Endothelial cell of hepatic sinusoid (primary cell): Measurements from ENCODE around the gene SPG7.
"Not testable (repeated sequence)": the region's sequence is repeated elsewhere in the genome, so short reads cannot be mapped to it uniquely, and the experiment has no call there.

ENCODE experiments used
- in situ Hi-C: cut with HindIII; loops from 2 replicates; pipeline ENCODE4 v1.10.0; 2017; ENCODE audit warnings: low sequenced_read_pairs

SPG7 gene

DNA sequence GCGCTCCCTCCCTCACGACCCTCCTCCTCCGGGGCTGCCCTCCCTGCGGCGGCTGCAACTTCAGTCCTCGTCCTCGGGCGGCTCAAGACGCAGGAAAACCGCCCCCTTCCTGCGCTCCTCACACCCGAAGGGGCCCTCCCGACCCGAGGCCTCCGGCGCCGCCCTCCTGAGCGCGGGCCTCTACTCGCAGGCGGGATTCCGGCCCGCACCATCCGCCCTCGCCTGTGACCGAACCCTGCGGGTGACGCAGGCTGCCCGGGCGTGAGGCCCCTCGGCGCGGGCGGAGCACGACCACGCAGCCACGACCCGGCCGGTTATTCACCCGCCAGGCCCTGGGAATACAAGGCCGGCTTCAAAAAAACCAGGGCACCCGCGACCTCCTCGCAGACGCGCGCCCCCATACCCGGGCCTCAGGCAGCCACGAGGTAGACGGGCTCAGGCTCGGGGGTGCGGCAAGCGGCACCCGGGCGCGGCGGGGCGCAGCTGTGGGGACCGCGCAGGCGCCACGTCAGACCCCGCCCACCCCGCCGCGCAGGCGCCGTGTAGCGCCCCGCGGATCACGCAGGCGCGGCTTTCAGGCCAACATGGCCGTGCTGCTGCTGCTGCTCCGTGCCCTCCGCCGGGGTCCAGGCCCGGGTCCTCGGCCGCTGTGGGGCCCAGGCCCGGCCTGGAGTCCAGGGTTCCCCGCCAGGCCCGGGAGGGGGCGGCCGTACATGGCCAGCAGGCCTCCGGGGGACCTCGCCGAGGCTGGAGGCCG, at the start of gene SPG7:
TSS of gene SPG7 (plus strand) at position 570 of the 757 bp plus-strand sequence. CDS start at position 585, 15 bp downstream.
- in situ Hi-C loops, result loop anchor here (5.0 kb wide), 4 partner anchors 44 to 291 kb away; partner anchors contain the start of genes CDK10 and ZNF778

DNA sequence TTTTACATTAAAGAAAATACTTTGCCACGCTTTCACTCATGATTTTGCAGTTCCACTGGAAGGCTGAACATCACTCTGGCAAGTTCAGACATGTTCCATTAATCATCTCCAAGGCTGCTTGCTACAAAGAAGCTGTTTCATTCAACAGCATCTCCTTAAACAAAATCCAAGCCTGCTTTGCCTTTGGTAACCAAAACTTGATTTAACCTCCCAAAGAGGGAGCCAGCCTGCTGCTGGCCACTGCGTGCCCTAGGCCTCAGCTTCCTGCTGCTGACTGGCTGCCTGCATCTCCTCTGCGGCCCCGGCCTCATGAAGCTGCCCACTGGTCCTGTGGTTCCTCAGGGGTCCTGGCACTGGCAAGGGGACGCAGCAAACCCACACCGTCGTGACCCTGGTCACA, 49.7 kb upstream of the SPG7 start:
- in situ Hi-C loops, result no loop called here

DNA sequence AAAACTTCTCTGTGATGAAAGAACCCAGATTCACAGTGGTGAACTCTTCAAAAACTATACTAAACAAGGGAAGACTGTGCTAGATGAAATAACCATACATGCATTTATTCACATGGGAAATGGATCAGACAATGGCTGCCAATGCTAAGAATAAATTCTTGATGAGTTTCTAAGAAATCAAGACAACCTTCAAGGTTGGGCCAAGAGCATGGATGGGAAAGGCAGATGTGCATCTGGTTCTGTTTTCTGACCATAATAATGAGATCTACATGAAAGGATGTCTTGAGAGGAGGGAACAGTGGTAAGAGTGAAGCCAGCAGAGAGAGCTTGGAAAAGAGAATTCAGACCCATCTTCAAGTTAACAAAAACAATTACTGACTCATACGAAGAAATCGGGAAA, 49.2 kb upstream of the SPG7 start:
- in situ Hi-C loops, result no loop called here

DNA sequence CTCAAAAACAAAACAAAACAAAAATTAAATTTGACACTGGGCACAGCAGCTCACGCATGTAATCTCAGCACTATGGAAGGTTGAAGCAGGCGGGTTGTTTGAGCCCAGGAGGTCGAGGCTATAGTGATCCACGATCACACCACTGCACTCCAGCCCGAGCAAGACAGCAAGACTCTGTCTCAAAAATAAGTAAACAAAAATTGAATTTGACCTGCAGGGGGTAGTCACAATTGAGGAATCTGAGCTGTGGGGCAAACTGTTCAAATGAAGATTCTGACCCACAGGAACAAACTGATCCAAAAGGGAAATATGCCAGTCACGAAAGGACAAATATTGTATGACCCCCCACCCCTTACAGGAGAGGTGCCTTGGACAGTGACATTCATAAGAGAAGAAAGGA, 47.6 kb upstream of the SPG7 start:
- in situ Hi-C loops, result no loop called here

DNA sequence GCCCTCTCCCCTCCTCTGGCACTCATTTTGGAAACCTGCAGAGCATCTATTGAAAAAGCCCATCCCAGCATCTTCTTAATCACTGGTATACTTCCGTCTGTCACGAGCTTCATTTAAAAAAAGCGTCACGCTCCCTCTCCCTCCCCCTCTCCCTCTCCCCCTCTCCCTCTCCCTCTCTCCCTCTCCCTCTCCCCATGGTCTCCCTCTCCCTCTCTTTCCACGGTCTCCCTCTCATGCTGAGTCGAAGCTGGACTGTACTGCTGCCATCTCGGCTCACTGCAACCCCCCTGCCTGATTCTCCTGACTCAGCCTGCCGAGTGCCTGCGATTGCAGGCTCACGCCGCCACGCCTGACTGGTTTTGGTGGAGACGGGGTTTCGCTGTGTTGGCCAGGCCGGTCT, 46.3 kb upstream of the SPG7 start:
- in situ Hi-C loops, result not testable (repeated sequence)

DNA sequence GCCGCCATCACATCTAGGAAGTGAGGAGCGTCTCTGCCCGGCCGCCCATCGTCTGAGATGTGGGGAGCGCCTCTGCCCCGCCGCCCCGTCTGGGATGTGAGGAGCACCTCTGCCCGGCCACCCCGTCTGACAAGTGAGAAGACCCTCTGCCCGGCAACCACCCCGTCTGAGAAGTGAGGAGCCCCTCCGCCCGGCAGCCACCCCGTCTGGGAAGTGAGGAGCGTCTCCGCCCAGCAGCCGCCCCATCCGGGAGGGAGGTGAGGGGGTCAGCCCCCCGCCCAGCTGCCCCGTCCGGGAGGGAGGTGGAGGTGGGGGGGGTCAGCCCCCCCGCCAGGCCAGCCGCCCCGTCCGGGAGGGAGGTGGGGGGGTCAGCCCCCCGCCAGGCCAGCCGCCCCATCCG, 45.6 kb upstream of the SPG7 start:
- in situ Hi-C loops, result not testable (repeated sequence)

DNA sequence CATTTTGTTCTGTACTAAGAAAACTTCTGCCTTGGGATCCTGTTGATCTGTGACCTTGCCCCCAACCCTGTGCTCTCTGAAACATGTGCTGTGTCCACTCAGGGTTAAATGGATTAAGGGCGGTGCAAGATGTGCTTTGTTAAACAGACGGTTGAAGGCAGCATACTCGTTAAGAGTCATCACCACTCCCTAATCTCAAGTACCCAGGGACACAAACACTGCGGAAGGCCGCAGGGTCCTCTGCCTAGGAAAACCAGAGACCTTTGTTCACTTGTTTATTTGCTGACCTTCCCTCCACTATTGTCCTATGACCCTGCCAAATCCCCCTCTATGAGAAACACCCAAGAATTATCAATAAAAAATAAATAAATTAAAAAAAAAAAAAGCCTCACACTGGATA, 44.9 kb upstream of the SPG7 start:
- in situ Hi-C loops, result not testable (repeated sequence)

DNA sequence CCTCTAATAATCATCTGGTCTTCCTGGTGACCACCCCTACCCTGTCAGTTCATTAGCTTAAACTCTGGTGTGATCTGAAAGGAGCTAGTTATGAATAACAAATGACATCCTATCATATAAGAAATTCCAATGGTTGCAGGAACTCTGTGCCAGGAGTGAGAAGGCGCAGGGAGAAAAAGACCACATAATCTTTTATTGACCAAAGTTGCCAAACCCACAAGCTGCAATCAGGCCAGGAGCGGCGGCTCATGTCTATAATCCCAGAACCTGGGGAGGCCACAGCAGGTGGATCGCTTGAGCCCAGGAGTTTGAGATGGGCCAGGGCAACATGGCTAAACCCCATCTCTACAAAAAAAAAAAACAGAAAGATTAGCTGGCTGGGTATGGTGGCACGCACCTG, 41.3 kb upstream of the SPG7 start:
- in situ Hi-C loops, result no loop called here

DNA sequence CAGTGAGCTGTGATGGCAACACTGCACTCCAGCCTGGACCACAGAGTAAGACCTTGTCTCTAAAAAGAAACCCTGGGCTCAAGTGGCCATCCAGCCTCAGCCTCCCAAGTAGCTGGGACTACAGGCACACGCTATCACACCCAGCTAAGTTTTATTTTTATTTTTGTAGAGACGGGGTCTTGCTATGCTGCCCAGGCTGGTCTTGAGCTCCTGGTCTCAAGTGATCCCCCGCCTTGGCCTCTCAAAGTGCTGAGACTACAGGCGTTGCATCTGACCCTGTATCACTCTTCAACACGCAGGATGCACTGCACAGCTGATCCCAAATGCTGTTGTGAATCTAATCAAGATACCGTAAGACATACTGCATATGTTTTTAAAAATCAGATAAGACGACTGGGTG, 40.8 kb upstream of the SPG7 start:
- in situ Hi-C loops, result no loop called here

DNA sequence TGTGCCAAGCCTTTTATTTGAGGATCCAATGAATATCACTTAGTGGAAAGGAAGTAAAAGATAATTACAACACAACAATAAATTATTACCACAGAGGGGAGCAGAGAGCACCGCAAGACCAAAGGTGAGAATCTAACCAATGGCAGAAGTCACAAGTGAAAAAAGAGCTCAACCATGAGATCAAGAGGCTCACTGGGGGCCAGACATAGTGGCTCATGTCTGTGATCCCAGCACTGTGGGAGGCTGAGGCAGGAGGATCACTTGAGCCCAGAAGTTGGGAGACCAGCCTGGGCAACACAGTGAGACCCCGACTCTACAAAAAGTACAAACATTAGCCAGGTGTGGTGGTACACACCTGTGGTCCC, 35.5 kb upstream of the SPG7 start:
- in situ Hi-C loops, result no loop called here

DNA sequence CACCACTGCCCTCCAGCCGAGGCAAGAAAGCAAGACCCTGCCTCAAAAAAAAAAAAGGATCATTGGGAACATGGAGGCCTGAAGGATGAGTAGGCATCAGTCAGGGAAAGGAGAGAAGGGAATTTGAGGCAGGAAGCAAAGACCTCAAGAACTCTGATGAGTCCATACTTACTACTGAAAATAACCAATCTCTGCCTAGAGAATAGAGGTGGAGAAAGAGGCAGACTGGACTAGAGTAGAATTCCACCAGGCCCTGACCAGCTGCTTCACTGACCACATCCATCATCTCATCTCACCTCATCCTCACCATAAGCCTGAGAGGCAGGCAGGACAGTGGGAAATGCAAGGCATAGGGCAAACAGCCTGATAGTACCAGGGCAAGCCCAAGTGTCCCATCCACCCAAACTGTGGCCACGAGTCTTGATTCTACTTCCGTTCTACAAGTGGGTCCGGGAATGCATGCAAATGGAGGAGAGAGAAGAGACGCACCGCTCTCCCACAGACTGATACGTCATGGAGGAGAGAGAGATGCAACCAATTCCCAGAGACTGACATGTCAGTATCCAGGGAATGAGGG, 35.0 kb upstream of the SPG7 start:
- in situ Hi-C loops, result no loop called here

DNA sequence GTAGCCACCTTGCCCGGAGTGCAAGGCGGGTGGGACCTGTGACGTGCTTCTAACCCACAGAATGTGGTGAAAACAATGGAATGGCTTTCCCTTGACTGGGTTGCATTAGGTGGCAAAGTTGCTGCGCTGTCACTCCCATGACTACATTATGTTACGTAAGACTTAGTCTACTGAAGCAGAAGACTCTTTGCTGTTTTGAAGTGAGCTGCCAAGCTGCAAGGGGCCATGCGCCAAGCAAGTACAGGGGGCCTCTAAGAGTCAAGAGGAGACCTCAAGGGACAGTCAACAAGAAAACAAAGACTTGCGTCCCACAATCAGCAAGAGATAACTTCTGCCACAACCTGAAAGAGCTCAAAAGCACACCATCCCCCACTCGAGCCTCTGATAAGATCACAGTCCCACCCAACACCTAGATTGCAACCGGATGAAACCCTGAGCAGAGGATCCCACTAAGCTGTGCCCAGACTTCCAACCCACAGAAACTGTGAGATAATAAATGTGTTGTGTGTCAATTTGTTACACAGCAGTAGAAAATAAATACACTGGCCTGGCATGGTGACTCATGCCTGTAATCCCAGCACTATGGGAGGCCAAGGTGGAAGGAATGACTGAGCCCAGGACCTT, 34.3 kb upstream of the SPG7 start:
- in situ Hi-C loops, result no loop called here

DNA sequence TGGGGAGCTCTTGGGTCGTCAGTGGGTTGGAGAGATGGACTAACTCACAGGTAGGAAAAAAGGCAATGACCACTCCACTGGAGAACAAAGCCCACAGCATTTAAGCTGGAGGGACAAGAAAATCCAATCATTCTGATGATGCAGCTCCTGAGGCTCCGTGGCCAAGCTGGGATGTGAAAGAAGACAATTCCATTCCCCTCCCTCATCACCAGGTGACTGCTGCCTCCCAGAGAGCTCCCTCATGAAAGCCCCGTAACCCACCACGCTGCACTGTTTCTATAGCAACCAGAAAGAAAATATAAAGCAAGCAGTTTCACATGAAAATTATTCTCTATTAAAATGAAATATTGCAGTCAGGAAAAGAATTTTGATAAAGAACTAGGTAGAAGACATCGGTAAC, 33.1 kb upstream of the SPG7 start:
- in situ Hi-C loops, result no loop called here

DNA sequence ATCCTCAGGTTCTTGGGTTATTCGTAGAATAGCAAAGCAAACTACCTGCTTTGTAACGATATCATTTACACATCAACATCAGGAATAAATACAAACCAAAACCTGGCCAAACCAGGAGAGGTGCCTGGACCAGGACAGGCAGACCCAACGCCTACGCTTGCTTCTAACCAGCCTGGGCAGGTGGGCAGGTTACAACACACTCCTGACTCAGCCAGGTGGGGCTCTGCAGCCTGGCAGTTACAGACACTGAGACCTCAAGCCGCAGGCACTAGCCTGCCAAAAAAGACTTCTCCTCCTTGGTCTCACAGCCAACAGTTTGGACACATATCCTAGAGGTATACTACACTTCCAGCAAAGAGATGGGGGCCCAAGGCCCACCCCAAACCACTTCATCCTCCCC, 31.8 kb upstream of the SPG7 start:
- in situ Hi-C loops, result no loop called here

DNA sequence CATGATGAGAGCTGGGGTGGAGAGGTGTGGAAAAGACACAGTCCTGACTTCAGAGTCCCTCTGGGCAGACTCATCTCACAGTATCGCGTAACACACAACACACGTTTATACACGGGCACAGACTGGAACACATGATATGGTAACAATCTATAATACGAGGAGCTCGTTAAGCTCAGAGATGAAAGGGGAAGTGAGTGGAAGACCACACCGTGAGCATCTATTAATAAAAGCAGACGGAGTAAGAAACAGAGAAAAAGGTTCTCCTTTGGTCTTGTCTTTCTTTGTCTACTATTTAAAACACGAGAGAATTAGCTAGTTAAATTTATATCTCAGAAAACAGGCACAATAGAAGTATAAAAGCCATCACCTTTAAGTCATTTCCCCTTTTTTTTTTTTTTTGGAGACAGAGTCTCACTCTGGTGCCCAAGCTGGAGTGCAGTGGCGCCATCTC, 31.4 kb upstream of the SPG7 start:
- in situ Hi-C loops, result no loop called here

DNA sequence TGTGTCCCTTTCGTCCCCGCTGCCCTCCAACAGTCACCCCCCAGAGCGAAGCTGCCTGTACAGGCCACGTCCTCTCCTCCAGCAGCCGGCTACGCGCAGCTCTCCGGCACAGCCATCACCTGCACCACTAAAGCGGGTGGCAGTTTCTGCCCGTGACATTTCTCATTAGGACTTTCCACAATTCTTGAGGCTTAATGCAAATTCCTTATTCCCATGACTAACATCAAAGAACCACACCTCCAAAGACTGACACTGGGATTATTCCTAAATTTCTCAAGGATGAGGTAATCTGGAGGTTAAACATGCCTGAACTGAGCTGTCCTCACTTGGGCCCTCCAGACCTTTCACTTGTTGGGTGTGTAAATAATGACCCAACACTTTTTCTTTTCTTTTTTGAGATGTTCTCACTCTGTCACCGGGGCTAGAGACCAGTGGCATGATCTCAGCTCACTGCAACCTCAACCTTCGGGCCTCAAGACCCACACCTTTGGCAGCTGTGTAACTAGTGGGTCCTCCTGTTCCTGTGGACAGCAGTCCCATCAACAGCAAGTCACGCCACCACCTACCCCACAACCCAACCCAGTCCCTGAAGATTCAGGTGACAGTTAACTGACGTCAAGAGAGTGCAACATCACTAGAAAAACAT, 29.5 kb upstream of the SPG7 start:
- in situ Hi-C loops, result no loop called here

DNA sequence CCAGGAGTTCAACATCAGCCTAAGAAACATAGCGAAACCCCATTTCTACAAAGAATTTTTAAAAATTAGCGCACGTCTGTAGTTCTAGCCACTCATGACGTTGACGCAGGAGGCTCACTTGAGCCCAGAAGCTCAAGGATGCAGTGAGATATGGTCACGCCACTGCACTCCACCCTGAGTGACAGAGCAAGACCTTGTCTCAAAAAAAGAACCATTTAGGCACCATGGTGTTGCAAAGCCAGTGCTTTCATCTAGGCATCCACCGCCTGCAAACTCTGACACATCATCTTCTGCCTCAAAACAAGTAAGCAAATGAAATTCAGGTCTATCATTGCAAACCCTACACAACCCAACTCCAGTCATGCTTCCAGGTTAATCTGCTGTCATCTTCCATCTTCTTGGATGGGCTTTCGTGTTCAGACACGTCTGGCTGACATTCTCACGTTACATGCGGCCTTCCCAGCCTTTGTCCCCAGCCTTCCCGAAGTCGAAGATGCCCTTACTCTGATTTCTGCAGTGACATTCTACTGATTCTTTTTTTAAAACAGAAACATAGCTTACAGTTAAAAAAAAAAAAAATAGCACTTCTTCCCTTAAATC, 26.7 kb upstream of the SPG7 start:
- in situ Hi-C loops, result no loop called here

DNA sequence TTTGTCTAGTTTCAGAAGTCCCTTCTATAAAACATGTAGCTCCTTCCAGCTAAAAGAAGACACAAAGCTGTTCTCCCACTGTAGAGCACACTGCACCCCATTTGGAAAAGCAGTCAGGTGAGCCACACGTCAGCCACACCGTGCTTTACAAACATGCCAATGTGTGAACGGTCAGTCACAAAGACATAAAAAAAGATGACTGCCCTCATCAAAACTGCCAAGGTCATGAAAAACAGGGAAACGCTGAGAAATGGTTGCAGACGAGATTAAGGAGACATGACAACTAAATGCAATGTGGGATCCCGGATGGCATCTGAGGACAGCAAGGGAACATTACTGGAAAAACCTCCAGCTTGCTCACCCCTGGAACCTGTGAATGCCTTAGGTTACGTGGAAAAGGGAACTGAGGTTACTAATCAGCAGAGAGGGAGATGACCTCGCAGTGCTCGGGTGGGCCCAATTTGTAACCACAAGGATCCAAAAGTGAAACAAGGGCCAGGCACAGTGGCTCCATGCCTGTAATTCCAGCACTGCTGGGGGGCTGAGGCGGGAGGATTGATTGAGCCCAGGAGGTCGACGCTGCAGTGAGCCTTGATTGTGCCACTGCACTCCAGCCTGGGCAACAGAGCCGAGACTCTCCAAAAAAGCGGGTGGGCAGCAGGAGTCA, 25.9 kb upstream of the SPG7 start:
- in situ Hi-C loops, result no loop called here

DNA sequence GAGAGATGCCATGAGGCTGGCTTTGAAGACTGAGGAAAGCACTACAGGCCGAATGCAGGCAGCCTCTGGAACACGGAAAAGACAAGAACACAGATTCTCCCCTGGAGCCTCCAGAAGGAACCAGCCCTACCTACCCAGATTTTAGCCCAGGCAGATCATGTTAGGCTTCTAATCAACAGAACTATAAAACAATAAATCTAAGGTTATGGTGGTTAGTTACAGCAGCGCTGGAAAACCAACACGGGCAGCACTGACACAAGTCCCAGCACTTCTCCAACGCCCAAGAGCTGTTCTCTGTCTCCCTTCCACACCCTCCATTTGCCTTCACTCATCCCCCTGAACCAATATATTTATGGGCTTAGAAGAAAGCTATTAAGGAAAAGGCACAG, 25.4 kb upstream of the SPG7 start:
- in situ Hi-C loops, result no loop called here

DNA sequence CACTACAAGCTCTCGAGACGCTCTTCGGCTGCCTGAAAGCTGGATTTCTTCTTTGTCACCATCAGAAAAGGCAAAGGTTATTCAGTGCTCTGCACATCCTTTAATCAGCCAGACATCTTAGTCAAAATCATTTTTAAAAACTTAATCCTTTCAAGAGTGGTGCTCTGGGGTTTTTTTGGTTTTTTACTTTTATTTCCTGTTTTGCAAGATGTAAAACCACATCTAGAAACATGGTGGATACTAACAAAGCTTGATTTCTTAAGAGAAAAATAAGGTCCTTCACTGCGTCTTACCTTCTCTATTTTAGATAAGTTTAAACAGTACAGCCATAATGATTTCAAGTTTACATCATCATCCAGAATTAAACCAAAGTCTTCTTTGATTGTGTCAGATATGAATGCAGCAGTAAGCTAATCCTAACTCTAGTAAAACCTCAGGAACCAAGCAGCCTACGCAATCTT, 24.1 kb upstream of the SPG7 start:
- in situ Hi-C loops, result no loop called here
